HL-60 (cell line): ENCODE results near the gene PBX3.
A peak's percentile ranks its signal among the peaks of the same experiment; 100 is the strongest.

ENCODE experiments used
- DNase-seq, 2 experiments: peaks; one replicate each; pipeline ENCODE4 v3.0.0-alpha.2; 2010 to 2020; ENCODE audit warnings: low read depth in 1 of 2, low spot score in 1 of 2
- H3K27ac ChIP-seq: fragments of 250-450 bp; sonication (Bioruptor Pico); replicated peaks from 2 replicates; pipeline ENCODE4 v1.5.1; 2020; ENCODE audit warnings: mild to moderate bottlenecking, moderate library complexity
- H3K27me3 ChIP-seq: fragments of 250-450 bp; sonication (Bioruptor Pico); 2 replicates; pipeline ENCODE4 v1.5.1; 2021; ENCODE audit warnings: mild to moderate bottlenecking, moderate library complexity; ENCODE audit not compliant: insufficient read depth, poor library complexity, severe bottlenecking
- H3K4me3 ChIP-seq: replicated peaks from 2 replicates; pipeline ENCODE4 v1.5.1; 2011; ENCODE audit warnings: mild to moderate bottlenecking, control low read depth, low read length; ENCODE audit not compliant: insufficient read depth
- CTCF ChIP-seq: IDR thresholded peaks from one replicate; pipeline ENCODE4 v1.5.1; 2011; ENCODE audit warnings: low read length, control low read depth, inconsistent platforms; ENCODE audit not compliant: insufficient read depth
- GABPA ChIP-seq: IDR thresholded peaks from 2 replicates; pipeline ENCODE4 v1.6.1; 2012; ENCODE audit warnings: low read depth
- POLR2AphosphoS5 ChIP-seq: IDR thresholded peaks from 2 replicates; pipeline ENCODE4 v1.6.1; 2012; ENCODE audit warnings: low read depth
- SPI1 ChIP-seq: IDR thresholded peaks from 2 replicates; pipeline ENCODE4 v1.6.1; 2012; ENCODE audit warnings: low read depth, mild to moderate bottlenecking, borderline replicate concordance
- TF ChIP-seq, protein P1 (sequence below): IDR thresholded peaks from 2 replicates; pipeline ENCODE4 v1.6.1; 2012; ENCODE audit warnings: low read depth; ENCODE audit not compliant: insufficient replicate concordance

PBX3 gene

GRCh38 chr9:125748446-125749099 is 1.4 kb downstream of the PBX3 start:
- peak overlapping the region; percentile 86 for H3K4me3 ChIP-seq
- DNase-seq, result no peak
- peak overlapping the region; percentile 1; the same call in 1 of the 2 replicates for H3K27ac ChIP-seq
- H3K27me3 ChIP-seq, result no peaks in the 10 kb centered on the region
- TF ChIP-seq GABPA (no peak), POLR2AphosphoS5 (no peak), CTCF (no peak), SPI1 (no peak)
- TF ChIP-seq, protein P1, sequence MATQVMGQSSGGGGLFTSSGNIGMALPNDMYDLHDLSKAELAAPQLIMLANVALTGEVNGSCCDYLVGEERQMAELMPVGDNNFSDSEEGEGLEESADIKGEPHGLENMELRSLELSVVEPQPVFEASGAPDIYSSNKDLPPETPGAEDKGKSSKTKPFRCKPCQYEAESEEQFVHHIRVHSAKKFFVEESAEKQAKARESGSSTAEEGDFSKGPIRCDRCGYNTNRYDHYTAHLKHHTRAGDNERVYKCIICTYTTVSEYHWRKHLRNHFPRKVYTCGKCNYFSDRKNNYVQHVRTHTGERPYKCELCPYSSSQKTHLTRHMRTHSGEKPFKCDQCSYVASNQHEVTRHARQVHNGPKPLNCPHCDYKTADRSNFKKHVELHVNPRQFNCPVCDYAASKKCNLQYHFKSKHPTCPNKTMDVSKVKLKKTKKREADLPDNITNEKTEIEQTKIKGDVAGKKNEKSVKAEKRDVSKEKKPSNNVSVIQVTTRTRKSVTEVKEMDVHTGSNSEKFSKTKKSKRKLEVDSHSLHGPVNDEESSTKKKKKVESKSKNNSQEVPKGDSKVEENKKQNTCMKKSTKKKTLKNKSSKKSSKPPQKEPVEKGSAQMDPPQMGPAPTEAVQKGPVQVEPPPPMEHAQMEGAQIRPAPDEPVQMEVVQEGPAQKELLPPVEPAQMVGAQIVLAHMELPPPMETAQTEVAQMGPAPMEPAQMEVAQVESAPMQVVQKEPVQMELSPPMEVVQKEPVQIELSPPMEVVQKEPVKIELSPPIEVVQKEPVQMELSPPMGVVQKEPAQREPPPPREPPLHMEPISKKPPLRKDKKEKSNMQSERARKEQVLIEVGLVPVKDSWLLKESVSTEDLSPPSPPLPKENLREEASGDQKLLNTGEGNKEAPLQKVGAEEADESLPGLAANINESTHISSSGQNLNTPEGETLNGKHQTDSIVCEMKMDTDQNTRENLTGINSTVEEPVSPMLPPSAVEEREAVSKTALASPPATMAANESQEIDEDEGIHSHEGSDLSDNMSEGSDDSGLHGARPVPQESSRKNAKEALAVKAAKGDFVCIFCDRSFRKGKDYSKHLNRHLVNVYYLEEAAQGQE, result no peak

DNA sequence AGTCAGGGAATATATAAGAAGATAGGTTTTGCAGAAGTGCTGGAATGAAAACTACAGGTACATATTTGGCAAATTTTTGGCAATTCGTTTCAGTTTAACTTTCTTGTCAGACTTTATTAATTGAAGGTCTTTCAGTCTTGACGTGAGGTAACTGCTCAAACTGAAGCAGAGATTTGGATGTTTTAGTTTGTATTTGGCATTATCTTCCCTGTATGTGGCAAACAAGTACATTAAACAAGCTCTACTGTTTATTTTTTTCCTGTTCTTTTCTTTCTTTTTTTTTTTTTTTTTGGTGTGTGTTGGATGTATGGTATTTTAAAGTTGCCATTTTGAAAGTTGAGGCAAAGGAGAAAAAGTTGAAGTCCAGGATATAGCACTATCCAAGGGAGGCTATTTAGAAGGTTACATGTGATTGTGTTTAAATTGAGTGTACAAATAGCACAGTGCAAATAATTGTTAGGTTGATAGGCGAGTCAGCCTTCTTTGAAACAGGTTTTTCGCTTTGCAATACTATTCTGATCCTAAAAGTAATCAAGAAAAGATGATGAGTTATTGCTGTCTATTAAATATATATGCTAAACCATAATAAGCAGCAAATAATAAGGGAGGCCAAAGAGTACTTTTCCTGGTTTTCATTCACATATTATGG is 2.2 kb downstream of the PBX3 start:
- no peak overlapping the region for H3K27ac ChIP-seq
- no peak overlapping the region for H3K4me3 ChIP-seq
- no peak for TF ChIP-seq GABPA
- DNase-seq, result no peak
- no peaks in the 10 kb centered on the region for H3K27me3 ChIP-seq

- no peak for DNase-seq
- TF ChIP-seq, protein P1, result no peak
- TF ChIP-seq CTCF, result no peak
- Histone ChIP-seq H3K4me3 (no peak overlapping the region), H3K27ac (no peak overlapping the region), H3K27me3 (no peaks in the 10 kb centered on the region)
Observed at GRCh38 chr9:125749951-125750626, 2.9 kb downstream of the PBX3 start.

GRCh38 chr9:125750627-125751011 is 3.4 kb downstream of the PBX3 start:
- Histone ChIP-seq H3K4me3 (no peak overlapping the region), H3K27ac (no peak overlapping the region), H3K27me3 (no peaks in the 10 kb centered on the region)
- TF ChIP-seq SPI1, result no peak
- no peak for TF ChIP-seq POLR2AphosphoS5
- TF ChIP-seq, protein P1, result no peak
- TF ChIP-seq GABPA, result no peak
- TF ChIP-seq CTCF, result no peak
- DNase-seq, result no peak
